Right lobe of liver (tissue), 4 donors: ENCODE results near the gene CREB5.

Experiments
- CTCF ChIP-seq, 4 donors: fragments of 200-600 bp in 3 of 4; fragments of 450-650 bp in 1 of 4; IDR thresholded peaks; one replicate each; pipeline versions ENCODE4 v1.5.1 to v1.8.0; 2016 to 2022; ENCODE audit warnings: antibody characterized with exemption in 4 of 4, mild to moderate bottlenecking in 2 of 4
- POLR2A ChIP-seq: fragments of 450-650 bp; IDR thresholded peaks from one replicate; pipeline ENCODE4 v1.6.1; 2017; ENCODE audit warnings: antibody characterized with exemption, mild to moderate bottlenecking
- donor health status: DM: no; HTN: no; CAD: no.
- donor health status: DM: no; HTN: no; CAD: no.
- donor health status: DM: no; HTN: yes; CAD: no.

DNA sequence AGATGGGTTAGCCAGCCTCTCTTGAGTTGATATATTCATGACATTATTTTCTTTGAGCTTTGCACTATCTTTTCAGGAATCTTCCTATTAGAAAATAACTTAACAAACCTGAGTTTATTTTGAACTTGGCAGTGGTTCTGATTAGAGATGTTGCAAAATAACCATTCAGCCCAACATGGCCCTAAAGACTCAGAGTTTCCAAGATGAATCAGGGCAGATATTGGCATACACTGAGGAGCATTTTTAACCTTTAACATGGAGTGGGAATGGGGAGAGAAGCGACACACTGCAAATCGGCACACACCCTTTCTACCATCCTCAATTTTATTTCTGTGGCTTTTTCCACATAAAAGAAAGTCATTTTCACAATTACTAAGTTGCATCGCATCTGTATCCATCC, 355.0 kb downstream of the CREB5 start:
- TF ChIP-seq CTCF (IDR thresholded peaks at IDR 0.05) (no peak), POLR2A (no peak)
